Superior temporal gyrus (tissue), 1 donor: ENCODE results near the gene TRIML2.

Source experiments
- DNase-seq: peaks from one replicate; pipeline ENCODE4 v3.0.0-alpha.2; 2016; ENCODE audit errors: extremely low spot score

TRIML2 gene

GRCh38 chr4:188109157-188109755, at the start of gene TRIML2:
TSS of gene TRIML2 (minus strand) at chr4:188109603. CDS start at chr4:188105368, 4,235 bp downstream.
- DNase-seq: no peak

- DNase-seq: no peak
Measured at GRCh38 chr4:188158336-188158735, 48.9 kb upstream of the TRIML2 start.

GRCh38 chr4:188154668-188155405, 45.4 kb upstream of the TRIML2 start:
- no peak for DNase-seq

GRCh38 chr4:188147776-188148175, 38.4 kb upstream of the TRIML2 start:
- no peak for DNase-seq

- DNase-seq: no peak
Measured at GRCh38 chr4:188147176-188147575, 37.8 kb upstream of the TRIML2 start.

- no peak for DNase-seq
Measured at GRCh38 chr4:188146618-188147017, 37.2 kb upstream of the TRIML2 start.

GRCh38 chr4:188145601-188146000, 36.2 kb upstream of the TRIML2 start:
- no peak for DNase-seq

GRCh38 chr4:188143731-188144130, 34.3 kb upstream of the TRIML2 start:
- DNase-seq: no peak

- no peak for DNase-seq
Measured at GRCh38 chr4:188139671-188140070, 30.3 kb upstream of the TRIML2 start.

GRCh38 chr4:188139141-188139540, 29.7 kb upstream of the TRIML2 start, which contains the start of gene TRIML1:
TSS of gene TRIML1 (plus strand) at chr4:188139441. CDS start at chr4:188139559, 118 bp downstream.
- DNase-seq: no peak

- no peak for DNase-seq
Measured at GRCh38 chr4:188138227-188138626, 28.8 kb upstream of the TRIML2 start.

- DNase-seq: no peak
Measured at GRCh38 chr4:188132232-188132631, 22.8 kb upstream of the TRIML2 start.

GRCh38 chr4:188130355-188130754, 21.0 kb upstream of the TRIML2 start:
- DNase-seq: no peak

GRCh38 chr4:188127214-188127874, 17.9 kb upstream of the TRIML2 start:
- DNase-seq: peak; percentile 64

- DNase-seq: no peak
Measured at GRCh38 chr4:188121530-188121929, 12.1 kb upstream of the TRIML2 start.

- no peak for DNase-seq
Measured at GRCh38 chr4:188117631-188118324, 8.4 kb upstream of the TRIML2 start.

- DNase-seq: no peak
Measured at GRCh38 chr4:188113156-188113555, 3.8 kb upstream of the TRIML2 start.

- DNase-seq: no peak
Measured at GRCh38 chr4:188111955-188112354, 2.6 kb upstream of the TRIML2 start.

GRCh38 chr4:188110741-188111471, 1.5 kb upstream of the TRIML2 start:
- peak; percentile 3 for DNase-seq

GRCh38 chr4:188110036-188110435, 633 bp upstream of the TRIML2 start:
- no peak for DNase-seq
